H1 (cell line): ENCODE data around the gene TEX51. TPM values are rescaled to one million over a fixed set of nuclear protein-coding genes. Genes with fewer than 3 reads are reported as not detected.

Experiments
- CTCF ChIA-PET: fragments of 300-600 bp; sonication (Branson Sonifier 250); formaldehyde crosslinking; loops from one replicate; lab custom pipeline; 2021; ENCODE audit not compliant: partially characterized antibody; lab: Charles Lee
- POLR2A ChIA-PET: fragments of 300-600 bp; sonication (Branson Sonifier 250); formaldehyde crosslinking; loops from one replicate; lab custom pipeline; 2021; ENCODE audit warnings: inconsistent platforms; ENCODE audit not compliant: partially characterized antibody; lab: Charles Lee
- DNase-seq, 2 experiments: peaks; one replicate each; pipeline versions ENCODE4 v3.0.0 to v3.0.0-alpha.2; 2010 to 2022; ENCODE audit warnings: low spot score in 2 of 2, low read depth in 1 of 2, mixed read lengths in 1 of 2
- FAIRE-seq: peaks from 2 replicates; lab custom pipeline; 2011; peaks lifted over from hg19 to GRCh38; lab: Jason Lieb, UNC
- H2AFZ ChIP-seq: 2 replicates; pipeline ENCODE4 v1.8.1; 2012; ENCODE audit warnings: low read length, inconsistent platforms
- H2AK5ac ChIP-seq: 2 replicates; pipeline ENCODE4 v1.6.1; 2013; ENCODE audit warnings: low read depth, low read length
- H2BK120ac ChIP-seq: replicated peaks from 2 replicates; pipeline ENCODE3; 2013; ENCODE audit warnings: low read depth, low read length, inconsistent platforms
- H2BK12ac ChIP-seq: 2 replicates; pipeline ENCODE4 v1.6.1; 2013; ENCODE audit warnings: low read depth, low read length
- H2BK15ac ChIP-seq: 2 replicates; pipeline ENCODE4 v1.6.1; 2013; ENCODE audit warnings: low read length
- H2BK20ac ChIP-seq: 2 replicates; pipeline ENCODE4 v1.6.1; 2013; ENCODE audit warnings: low read length
- H2BK5ac ChIP-seq: 2 replicates; pipeline ENCODE4 v1.6.1; 2013; ENCODE audit warnings: low read depth, low read length
- H3K14ac ChIP-seq: 2 replicates; pipeline ENCODE4 v1.6.1; 2013; ENCODE audit warnings: inconsistent platforms; ENCODE audit not compliant: insufficient read length
- H3K18ac ChIP-seq: 2 replicates; pipeline ENCODE4 v1.6.1; 2013; ENCODE audit warnings: low read length; ENCODE audit errors: extremely low read depth
- H3K23ac ChIP-seq: 2 replicates; pipeline ENCODE4 v1.6.1; 2013; ENCODE audit warnings: inconsistent platforms; ENCODE audit not compliant: insufficient read length
- H3K23me2 ChIP-seq: 2 replicates; pipeline ENCODE4 v1.6.1; 2013; ENCODE audit warnings: low read depth, low read length
- H3K27ac ChIP-seq: 2 replicates; pipeline ENCODE4 v1.6.1; 2011; ENCODE audit warnings: low read depth, low read length, inconsistent platforms
- H3K27me3 ChIP-seq, 4 experiments: replicated peaks in 1 of 4; 1 replicate in 1 of 4; 2 replicates in 3 of 4; pipeline versions ENCODE4 v1.6.1 to v1.8.1; 2011 to 2013; ENCODE audit warnings: low read length in 3 of 4, mild to moderate bottlenecking in 3 of 4, inconsistent platforms in 2 of 4, mixed read lengths in 2 of 4, moderate library complexity in 1 of 4; ENCODE audit not compliant: control insufficient read depth in 3 of 4, insufficient read depth in 3 of 4; ENCODE audit errors: extremely low read depth in 1 of 4
- H3K36me3 ChIP-seq, 4 experiments: 2 replicates each; pipeline versions ENCODE4 v1.6.1 to v1.8.1; 2011 to 2013; ENCODE audit warnings: mild to moderate bottlenecking in 4 of 4, low read length in 3 of 4, moderate library complexity in 2 of 4, control low read depth in 1 of 4, inconsistent platforms in 1 of 4; ENCODE audit not compliant: insufficient read depth in 4 of 4, control insufficient read depth in 2 of 4
- H3K4ac ChIP-seq: replicated peaks from 2 replicates; pipeline ENCODE3; 2013; ENCODE audit warnings: low read length, low read depth, mixed read lengths, inconsistent platforms; ENCODE audit not compliant: insufficient read length
- H3K4me1 ChIP-seq, 4 experiments: replicated peaks in 1 of 4; 1 replicate in 1 of 4; 2 replicates in 3 of 4; pipeline versions ENCODE4 v1.6.1 to v1.8.1; 2011 to 2013; ENCODE audit warnings: low read length in 3 of 4, inconsistent platforms in 2 of 4, mixed read lengths in 1 of 4; ENCODE audit not compliant: insufficient read depth in 4 of 4, control insufficient read depth in 3 of 4
- H3K4me2 ChIP-seq, 2 experiments: 2 replicates each; pipeline versions ENCODE4 v1.6.1 to v1.8.1; 2011 to 2013; ENCODE audit warnings: low read depth in 2 of 2, low read length in 2 of 2, control low read depth in 1 of 2, inconsistent platforms in 1 of 2, mild to moderate bottlenecking in 1 of 2; ENCODE audit not compliant: insufficient read depth in 1 of 2
- H3K4me3 ChIP-seq, 4 experiments: fragments of 200-600, 300-600 bp in 1 of 4; sonication (generic), shearing (Covaris generic), sonication (Bioruptor Twin) in 1 of 4; 2 replicates each; pipeline versions ENCODE4 v1.5.1 to v1.8.1; 2011 to 2016; ENCODE audit warnings: low read length in 4 of 4, low read depth in 3 of 4, control low read depth in 2 of 4, inconsistent platforms in 2 of 4, mild to moderate bottlenecking in 2 of 4, mixed read lengths in 1 of 4, moderate library complexity in 1 of 4; ENCODE audit not compliant: insufficient read depth in 2 of 4; ENCODE audit errors: extremely low read depth in 1 of 4
- H3K56ac ChIP-seq: replicated peaks from 2 replicates; pipeline ENCODE3; 2013; ENCODE audit warnings: low read depth, mild to moderate bottlenecking, mixed read lengths, low read length, inconsistent platforms; ENCODE audit not compliant: insufficient read length
- H3K79me1 ChIP-seq: 2 replicates; pipeline ENCODE4 v1.6.1; 2013; ENCODE audit warnings: low read depth, low read length, control low read depth
- H3K79me2 ChIP-seq, 2 experiments: 2 replicates each; pipeline versions ENCODE4 v1.6.1 to v1.8.1; 2012 to 2013; ENCODE audit warnings: low read length in 2 of 2, mild to moderate bottlenecking in 2 of 2, inconsistent platforms in 1 of 2; ENCODE audit not compliant: insufficient read depth in 2 of 2, control insufficient read depth in 1 of 2
- H3K9ac ChIP-seq, 4 experiments: replicated peaks in 1 of 4; 1 replicate in 1 of 4; 2 replicates in 3 of 4; pipeline versions ENCODE4 v1.6.1 to v1.8.1; 2011 to 2013; ENCODE audit warnings: low read depth in 3 of 4, low read length in 3 of 4, control low read depth in 2 of 4, mild to moderate bottlenecking in 2 of 4, moderate library complexity in 2 of 4, inconsistent platforms in 1 of 4; ENCODE audit errors: extremely low read depth in 1 of 4
- H3K9me3 ChIP-seq, 2 experiments: 2 replicates each; pipeline versions ENCODE4 v1.6.1 to v1.8.1; 2012 to 2013; ENCODE audit warnings: mild to moderate bottlenecking in 2 of 2, moderate library complexity in 2 of 2, control low read depth in 1 of 2, inconsistent platforms in 1 of 2, low read depth in 1 of 2, low read length in 1 of 2, mixed read lengths in 1 of 2; ENCODE audit not compliant: insufficient read depth in 2 of 2
- H4K20me1 ChIP-seq, 2 experiments: replicated peaks in 1 of 2; 2 replicates each; pipeline versions ENCODE3 to v1.8.1; 2011 to 2013; ENCODE audit warnings: inconsistent platforms in 2 of 2, low read length in 2 of 2, mild to moderate bottlenecking in 1 of 2; ENCODE audit not compliant: insufficient read depth in 2 of 2, control insufficient read depth in 1 of 2
- H4K5ac ChIP-seq: 2 replicates; pipeline ENCODE4 v1.6.1; 2013; ENCODE audit warnings: low read length, low read depth, mixed read lengths, inconsistent platforms; ENCODE audit not compliant: insufficient read length
- H4K8ac ChIP-seq: 2 replicates; pipeline ENCODE4 v1.8.0; 2013; ENCODE audit warnings: mild to moderate bottlenecking, moderate library complexity, low read length, inconsistent platforms; ENCODE audit not compliant: insufficient read depth; ENCODE audit errors: extremely low read depth
- H4K91ac ChIP-seq: replicated peaks from 2 replicates; pipeline ENCODE3; 2013; ENCODE audit warnings: low read length, mixed read lengths, inconsistent platforms; ENCODE audit not compliant: insufficient read length
- CHD1 ChIP-seq: IDR thresholded peaks from 2 replicates; pipeline ENCODE4 v1.6.1; 2012; ENCODE audit warnings: low read depth, low read length, improper control_type of control experiment
- EGR1 ChIP-seq: IDR thresholded peaks from 2 replicates; pipeline ENCODE4 v1.6.1; 2011; ENCODE audit warnings: low read depth, low read length, borderline replicate concordance
- KDM4A ChIP-seq: IDR thresholded peaks from one replicate; pipeline ENCODE4 v1.7.1; 2012; ENCODE audit warnings: low read depth, mild to moderate bottlenecking, moderate library complexity, low read length, inconsistent platforms; ENCODE audit not compliant: severe bottlenecking
- KDM5A ChIP-seq: fragments of 200-600 bp; IDR thresholded peaks from 2 replicates; pipeline ENCODE4 v1.7.1; 2012; ENCODE audit warnings: mild to moderate bottlenecking, low read length, inconsistent platforms, mixed read lengths
- PHF8 ChIP-seq: fragments of 200-600 bp; sonication (generic); conservative IDR thresholded peaks from 2 replicates; pipeline ENCODE4 v1.7.1; 2012; ENCODE audit warnings: low read depth, mild to moderate bottlenecking, inconsistent platforms, low read length, moderate library complexity
- RBBP5 ChIP-seq: IDR thresholded peaks from 2 replicates; pipeline ENCODE4 v1.7.1; 2012; ENCODE audit warnings: low read depth, mild to moderate bottlenecking, inconsistent platforms, low read length, moderate library complexity, borderline replicate concordance
- SIN3A ChIP-seq, 2 experiments: IDR thresholded peaks in 1 of 2; conservative IDR thresholded peaks in 1 of 2; 2 replicates each; pipeline ENCODE4 v1.6.1; 2011 to 2012; ENCODE audit warnings: low read length in 2 of 2, improper control_type of control experiment in 1 of 2, low read depth in 1 of 2, mild to moderate bottlenecking in 1 of 2
- SUZ12 ChIP-seq: fragments of 200-600 bp; sonication (generic); IDR thresholded peaks from 2 replicates; pipeline ENCODE4 v1.6.1; 2012; ENCODE audit warnings: mild to moderate bottlenecking, inconsistent platforms, low read length, moderate library complexity, mixed read lengths
- TBP ChIP-seq: IDR thresholded peaks from 2 replicates; pipeline ENCODE4 v1.6.1; 2011; ENCODE audit warnings: low read depth, low read length, improper control_type of control experiment
- WGBS, 2 experiments: shearing (Covaris generic) in 1 of 2; methylation state at CpG; one replicate each; pipeline versions ENCODE4 v1.1.6 to v1.1.7; 2013 to 2015; ENCODE audit warnings: low lambda C conversion rate in 2 of 2, mixed read lengths in 2 of 2, inconsistent platforms in 1 of 2, low coverage in 1 of 2, missing lambda C conversion rate in 1 of 2; ENCODE audit not compliant: insufficient replicate concordance in 2 of 2, insufficient coverage in 1 of 2, insufficient read length in 1 of 2; ENCODE audit errors: extremely low coverage in 1 of 2, missing lambda C conversion rate in 1 of 2; 5-methylcytosine and 5-hydroxymethylcytosine counted together
- polyA plus RNA-seq, 7 experiments: library from polyadenylated mRNA; depleted of rRNA in 3 of 7; stranded (reverse) in 5 of 7; unstranded in 2 of 7; fragments of >200 nt in 5 of 7; fragments of 200-250 nt in 2 of 7; gene quantifications; 1 replicate in 5 of 7; 2 replicates in 1 of 7; 4 replicates in 1 of 7; pipeline versions ENCODE4 v1.2.1 to v1.2.3, GENCODE V29; 2011 to 2013; ENCODE audit warnings: missing spikeins in 2 of 7, mixed read lengths in 2 of 7
- total RNA-seq: library from RNA; stranded (reverse); fragmentation: NEBNext Ultra II Directional; extraction: Animal tissue kit (Norgen Biotek cat#: 25700); gene quantifications from 2 replicates; pipeline ENCODE4 v1.2.1, GENCODE V29; 2021

Gene TEX51
- total and polyA plus RNA-seq, 2 of the 8 experiments (the other 6 are each of a cell fraction or from before 2014, with no cell fraction given), result not detected

GRCh38 chr2:126866451-126866850, 32.2 kb upstream of the TEX51 start:
- no peaks in the 10 kb centered on the region for H3K79me2 ChIP-seq
- no peak overlapping the region for H3K23ac ChIP-seq
- no peak overlapping the region for H3K4me2 ChIP-seq
- ChIA-PET CTCF (interaction anchor here (2.6 to 2.7 kb wide), 2 partner anchors 15 to 105 kb away, joined by 14 to 17 read pairs; no protein-coding TSS in a partner anchor), POLR2A (no interaction called here)
- H3K27ac ChIP-seq, result no peak overlapping the region
- H3K9me3 ChIP-seq, result 0 out of 4 replicates have a peak, but pooled peaks cover 0 to 3% of the 10 kb centered on the region in 2 experiments
- no peak overlapping the region for H3K9ac ChIP-seq
- H3K18ac ChIP-seq, result no peak overlapping the region
- no peaks in the 10 kb centered on the region for H3K79me1 ChIP-seq
- no peak overlapping the region for H4K8ac ChIP-seq
- no peak overlapping the region for H3K14ac ChIP-seq
- TF ChIP-seq PHF8 (no peak), SIN3A (conservative IDR thresholded peaks at IDR 0.05 in 1 of 2, IDR thresholded peaks at IDR 0.05 in 1 of 2; ENCODE audit: low read depth in 1 of 2, low read length in 2 of 2) (no peak), RBBP5 (no peak), EGR1 (no peak), SUZ12 (no peak), KDM5A (no peak), KDM4A (no peak), CHD1 (no peak), TBP (no peak)
- no peak overlapping the region for H2BK15ac ChIP-seq
- no peak overlapping the region for H3K4ac ChIP-seq
- H2AFZ ChIP-seq, result no peak overlapping the region
- H2AK5ac ChIP-seq, result no peak overlapping the region
- H3K4me1 ChIP-seq, result no peaks in the 10 kb centered on the region
- no peaks in the 10 kb centered on the region for H3K27me3 ChIP-seq
- no peak overlapping the region for H4K5ac ChIP-seq
- no peak for FAIRE-seq
- no peak overlapping the region for H2BK20ac ChIP-seq
- no peak overlapping the region for H3K4me3 ChIP-seq
- no peaks in the 10 kb centered on the region for H4K20me1 ChIP-seq
- no peak overlapping the region for H3K56ac ChIP-seq
- H2BK12ac ChIP-seq, result no peak overlapping the region
- no peak for DNase-seq
- no peak overlapping the region for H2BK5ac ChIP-seq
- H2BK120ac ChIP-seq, result no peak overlapping the region
- no peaks in the 10 kb centered on the region for H3K36me3 ChIP-seq
- no peak overlapping the region for H4K91ac ChIP-seq
- H3K23me2 ChIP-seq, result no peaks in the 10 kb centered on the region
- 93% methylated on average over 4 of the region's 4 CpGs; no CpG with 5 or more reads in 1 of the 2 experiments for WGBS, 2 experiments
